MV-4-11 (cell line): ENCODE results near the gene MASP1.

ENCODE experiments used
- DNase-seq: peaks from one replicate; lab custom pipeline; 2025; lab: John Stamatoyannopoulos, UW

Gene MASP1

DNA sequence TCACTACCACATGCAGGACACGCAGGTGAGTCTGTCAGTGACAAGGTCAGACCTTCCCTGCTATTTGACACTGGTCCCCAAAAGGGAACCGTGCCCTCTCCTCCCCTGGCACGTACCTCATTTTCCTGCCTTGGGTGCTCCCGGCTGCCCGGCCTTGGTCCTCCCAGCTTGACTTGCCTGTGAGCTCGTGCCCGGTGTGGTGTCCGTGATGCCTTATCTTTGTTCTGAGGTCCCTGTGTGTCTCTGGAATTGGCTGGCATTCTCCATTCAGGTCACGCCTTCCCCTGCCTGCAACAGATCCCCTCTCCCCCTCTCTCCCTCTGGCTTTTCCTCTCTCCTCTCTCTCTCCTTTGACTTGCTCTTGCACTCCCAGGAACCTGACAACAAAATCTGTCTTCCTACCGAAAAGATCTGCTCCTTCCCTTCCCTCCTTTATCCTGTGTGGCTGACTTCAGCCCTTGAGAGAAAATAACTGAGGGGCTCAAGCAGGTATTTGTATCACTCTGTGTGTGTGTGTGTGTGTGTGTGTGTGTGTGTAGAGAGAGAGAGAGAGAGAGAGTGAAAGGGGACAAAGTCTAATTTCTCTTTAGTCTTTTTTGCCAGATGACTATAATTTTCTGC, at the start of gene MASP1:
Gene MASP1 (minus strand): TSS at position 226 of the 621 bp plus-strand sequence. CDS start 105 bp downstream, at position 121.
- DNase-seq = no peak

DNA sequence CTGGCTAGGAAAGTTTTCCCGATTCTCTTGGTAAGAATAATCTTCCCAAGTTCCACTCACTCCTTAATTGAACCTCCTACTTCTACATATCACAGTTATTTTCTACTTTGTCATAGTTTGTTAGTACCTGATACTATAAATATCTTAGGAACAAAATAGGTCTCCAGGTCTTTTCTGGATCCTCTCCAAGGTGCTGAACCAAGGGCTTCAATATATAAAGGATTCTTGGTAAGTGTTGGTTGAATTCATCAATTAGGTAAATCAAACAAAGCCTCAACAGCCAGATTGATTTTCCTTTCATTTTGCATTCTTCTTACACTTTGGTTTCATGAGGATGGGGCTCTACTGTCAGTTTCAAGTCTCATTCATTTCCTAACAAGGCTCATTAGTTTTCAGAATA, 49.0 kb upstream of the MASP1 start:
- no peak for DNase-seq

- no peak for DNase-seq
Measured at GRCh38 chr3:187336322-187336721, 44.8 kb upstream of the MASP1 start.

DNA sequence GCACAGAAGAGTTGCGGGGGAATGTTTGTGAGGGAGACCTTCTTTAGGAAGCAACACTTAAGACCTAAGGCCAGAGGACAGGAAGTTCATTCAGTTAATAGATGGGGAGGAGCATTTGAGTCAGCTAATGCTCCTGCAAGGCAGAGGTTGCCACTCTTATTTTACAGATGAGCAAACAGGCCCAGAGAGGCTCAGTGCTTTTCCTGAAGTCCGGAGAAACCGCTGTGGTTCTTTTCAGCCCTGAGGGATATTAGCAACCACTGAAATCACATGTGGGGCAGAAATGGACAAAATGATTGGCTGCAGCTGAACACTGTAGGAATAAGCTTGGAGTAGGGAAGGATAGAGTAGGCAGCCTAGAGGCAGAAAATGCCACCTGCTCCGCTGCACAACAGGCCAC, 43.4 kb upstream of the MASP1 start:
- no peak for DNase-seq

- DNase-seq = no peak
Measured at GRCh38 chr3:187328691-187329090, 37.2 kb upstream of the MASP1 start.

DNA sequence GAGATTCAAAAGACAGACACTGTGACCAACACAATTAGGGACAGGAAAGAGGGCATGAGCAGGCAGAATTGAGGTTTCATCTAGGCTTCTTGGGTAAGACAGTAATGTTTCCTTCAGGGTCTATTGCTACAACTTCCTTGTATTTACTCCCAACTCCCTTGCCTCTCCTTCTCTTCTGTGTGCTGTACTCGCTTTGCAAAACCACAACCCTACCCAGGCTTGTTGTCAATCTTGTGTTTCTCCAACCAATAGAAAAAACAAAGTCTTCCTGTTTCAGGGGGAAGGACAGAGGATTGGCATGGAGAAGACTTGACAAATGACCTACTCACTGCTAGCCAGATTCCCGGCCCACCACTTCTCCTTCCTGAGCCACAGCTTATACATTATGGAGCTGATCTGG, 36.3 kb upstream of the MASP1 start:
- peak; percentile 90 for DNase-seq

DNA sequence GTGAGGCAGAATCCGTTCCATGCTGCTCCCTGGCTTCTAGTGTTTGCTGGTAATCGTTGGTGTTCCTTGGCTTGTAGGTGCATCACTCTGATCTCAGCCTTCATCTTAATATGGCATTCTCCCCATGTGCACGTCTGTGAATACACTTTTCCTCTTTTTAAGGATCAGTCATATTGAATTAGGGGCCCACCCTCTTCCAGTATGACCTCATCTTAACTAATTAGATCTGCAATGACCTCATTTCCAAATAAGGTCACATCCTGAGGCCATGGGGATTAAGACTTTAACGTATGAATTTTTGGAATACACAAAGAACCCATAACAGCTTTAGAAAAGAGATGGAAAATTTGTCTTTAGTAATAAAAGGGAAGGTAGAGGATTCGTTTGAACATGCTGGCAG, 34.1 kb upstream of the MASP1 start:
- no peak for DNase-seq

DNA sequence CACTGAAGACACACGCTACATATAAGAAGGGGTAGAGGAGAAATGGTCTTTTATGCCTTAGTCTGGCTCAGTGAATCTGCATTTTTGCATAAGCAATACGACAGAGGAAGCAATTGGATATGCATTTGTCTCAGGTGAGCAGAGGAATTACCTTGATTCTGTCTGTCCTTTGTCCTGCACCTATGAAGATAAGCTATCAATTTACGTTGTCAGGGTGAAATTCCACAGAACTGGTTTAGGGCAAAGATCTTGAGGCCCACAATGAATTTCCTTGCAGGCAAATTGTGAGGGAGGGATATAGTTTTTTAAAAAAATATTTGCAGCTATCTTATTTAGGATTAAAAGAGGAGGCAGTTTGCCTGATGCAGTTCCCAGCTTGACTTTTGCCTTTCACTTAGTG, 31.6 kb upstream of the MASP1 start:
- no peak for DNase-seq

GRCh38 chr3:187322291-187322690, 30.8 kb upstream of the MASP1 start:
- DNase-seq = no peak

GRCh38 chr3:187321766-187322165, 30.2 kb upstream of the MASP1 start:
- DNase-seq = no peak

- DNase-seq = peak; percentile 86
Measured at GRCh38 chr3:187319699-187320302, 28.3 kb upstream of the MASP1 start.

GRCh38 chr3:187318819-187319616, 27.5 kb upstream of the MASP1 start:
- DNase-seq = peak; percentile 31

GRCh38 chr3:187315872-187316271, 24.3 kb upstream of the MASP1 start:
- no peak for DNase-seq

DNA sequence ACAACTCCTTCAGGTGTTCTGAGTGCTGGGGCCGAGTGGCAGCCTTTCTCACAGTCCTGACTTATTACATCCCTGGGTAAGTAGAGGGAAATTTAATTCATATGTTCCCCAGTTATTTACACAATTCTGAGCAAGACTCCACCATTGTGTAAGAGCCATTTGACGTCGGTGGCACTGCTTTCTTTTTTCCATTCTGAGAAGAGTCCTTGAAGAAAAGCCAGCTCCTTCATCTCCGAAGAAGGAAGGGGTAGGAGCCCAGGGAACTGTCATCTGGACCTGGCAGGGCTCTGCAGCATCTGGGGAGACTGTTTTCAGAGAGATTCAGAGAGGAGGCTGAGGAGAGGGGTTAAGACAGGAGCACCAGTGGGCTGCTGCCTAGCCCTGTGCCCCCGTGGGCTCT, 22.6 kb upstream of the MASP1 start:
- DNase-seq = no peak

DNA sequence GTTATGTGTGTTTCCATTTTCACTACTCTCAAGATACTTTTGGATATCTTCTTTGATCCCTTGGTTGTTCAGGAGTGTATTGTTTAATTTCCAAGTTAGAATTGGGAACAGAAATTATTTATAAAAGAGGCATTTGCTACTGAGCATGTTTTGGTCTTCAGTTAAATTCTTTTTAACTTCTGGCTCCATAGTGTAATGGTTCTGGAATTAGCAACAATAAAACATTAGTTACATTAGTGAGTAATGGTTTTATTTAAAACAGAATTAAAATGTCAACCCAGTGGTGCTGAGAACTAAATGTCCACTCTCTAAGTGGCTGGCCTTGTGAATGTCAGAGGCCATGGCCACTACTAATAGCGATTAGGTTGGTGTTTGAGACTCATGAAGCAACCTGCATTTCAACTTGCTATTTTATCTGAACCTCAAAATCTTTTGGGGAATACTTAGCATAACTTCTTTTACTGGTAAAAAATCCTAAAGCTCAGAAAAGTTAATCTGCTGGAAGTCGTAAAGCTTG, 19.5 kb upstream of the MASP1 start:
- DNase-seq = no peak

GRCh38 chr3:187310226-187310625, 18.7 kb upstream of the MASP1 start:
- DNase-seq = no peak

- no peak for DNase-seq
Measured at GRCh38 chr3:187305881-187306280, 14.3 kb upstream of the MASP1 start.

GRCh38 chr3:187299611-187300010, 8.1 kb upstream of the MASP1 start:
- no peak for DNase-seq

DNA sequence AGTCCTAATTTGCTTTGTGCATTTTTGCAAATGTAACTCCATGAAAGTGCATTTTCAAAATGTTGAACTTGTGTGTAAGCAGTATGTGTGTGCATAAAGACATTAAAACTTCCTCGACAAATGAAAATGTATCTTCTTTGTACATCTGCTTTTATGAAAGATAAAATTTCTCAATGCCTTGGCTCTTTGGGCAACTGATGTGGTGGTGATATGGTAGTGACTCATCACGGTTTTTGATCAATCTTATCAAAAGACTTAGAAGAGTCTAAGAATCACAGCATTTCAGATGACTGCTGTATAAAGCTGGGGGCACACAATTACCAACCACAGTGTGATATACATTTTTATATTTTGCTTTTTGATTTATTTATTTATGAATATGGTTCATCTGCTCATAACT, 5.4 kb upstream of the MASP1 start:
- no peak for DNase-seq

DNA sequence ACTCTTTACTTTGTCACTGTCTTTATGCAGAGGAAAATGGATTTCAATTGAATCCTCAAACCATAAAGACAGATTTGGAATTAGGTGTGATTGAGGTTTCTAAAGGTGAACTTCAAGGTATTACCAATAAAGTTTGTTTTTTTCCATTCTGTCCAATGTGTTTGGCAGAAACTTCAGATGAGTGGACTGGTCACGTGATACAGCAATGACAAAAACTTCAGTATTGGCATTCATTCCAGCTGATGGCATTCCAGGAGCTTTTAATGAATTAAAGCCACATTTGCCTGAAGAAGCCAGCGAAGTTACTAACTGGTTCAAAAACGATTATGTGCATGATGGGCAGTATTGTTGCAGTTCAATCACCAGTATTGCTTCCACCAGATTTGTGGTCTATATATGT, 4.5 kb upstream of the MASP1 start:
- no peak for DNase-seq

- no peak for DNase-seq
Measured at GRCh38 chr3:187295316-187296034, 3.9 kb upstream of the MASP1 start.
